GM18861 (cell line): ENCODE results near the gene ADD2.
"Not testable (repeated sequence)": the region's sequence is repeated elsewhere in the genome, so short reads cannot be mapped to it uniquely, and the experiment has no call there.

Source experiments
- ATAC-seq: cut with Tn5 transposase; IDR thresholded peaks from one replicate; pipeline ENCODE4 v1.9.1; 2021; ENCODE audit not compliant: unreplicated experiment

ADD2 gene, protein sequence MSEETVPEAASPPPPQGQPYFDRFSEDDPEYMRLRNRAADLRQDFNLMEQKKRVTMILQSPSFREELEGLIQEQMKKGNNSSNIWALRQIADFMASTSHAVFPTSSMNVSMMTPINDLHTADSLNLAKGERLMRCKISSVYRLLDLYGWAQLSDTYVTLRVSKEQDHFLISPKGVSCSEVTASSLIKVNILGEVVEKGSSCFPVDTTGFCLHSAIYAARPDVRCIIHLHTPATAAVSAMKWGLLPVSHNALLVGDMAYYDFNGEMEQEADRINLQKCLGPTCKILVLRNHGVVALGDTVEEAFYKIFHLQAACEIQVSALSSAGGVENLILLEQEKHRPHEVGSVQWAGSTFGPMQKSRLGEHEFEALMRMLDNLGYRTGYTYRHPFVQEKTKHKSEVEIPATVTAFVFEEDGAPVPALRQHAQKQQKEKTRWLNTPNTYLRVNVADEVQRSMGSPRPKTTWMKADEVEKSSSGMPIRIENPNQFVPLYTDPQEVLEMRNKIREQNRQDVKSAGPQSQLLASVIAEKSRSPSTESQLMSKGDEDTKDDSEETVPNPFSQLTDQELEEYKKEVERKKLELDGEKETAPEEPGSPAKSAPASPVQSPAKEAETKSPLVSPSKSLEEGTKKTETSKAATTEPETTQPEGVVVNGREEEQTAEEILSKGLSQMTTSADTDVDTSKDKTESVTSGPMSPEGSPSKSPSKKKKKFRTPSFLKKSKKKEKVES

DNA sequence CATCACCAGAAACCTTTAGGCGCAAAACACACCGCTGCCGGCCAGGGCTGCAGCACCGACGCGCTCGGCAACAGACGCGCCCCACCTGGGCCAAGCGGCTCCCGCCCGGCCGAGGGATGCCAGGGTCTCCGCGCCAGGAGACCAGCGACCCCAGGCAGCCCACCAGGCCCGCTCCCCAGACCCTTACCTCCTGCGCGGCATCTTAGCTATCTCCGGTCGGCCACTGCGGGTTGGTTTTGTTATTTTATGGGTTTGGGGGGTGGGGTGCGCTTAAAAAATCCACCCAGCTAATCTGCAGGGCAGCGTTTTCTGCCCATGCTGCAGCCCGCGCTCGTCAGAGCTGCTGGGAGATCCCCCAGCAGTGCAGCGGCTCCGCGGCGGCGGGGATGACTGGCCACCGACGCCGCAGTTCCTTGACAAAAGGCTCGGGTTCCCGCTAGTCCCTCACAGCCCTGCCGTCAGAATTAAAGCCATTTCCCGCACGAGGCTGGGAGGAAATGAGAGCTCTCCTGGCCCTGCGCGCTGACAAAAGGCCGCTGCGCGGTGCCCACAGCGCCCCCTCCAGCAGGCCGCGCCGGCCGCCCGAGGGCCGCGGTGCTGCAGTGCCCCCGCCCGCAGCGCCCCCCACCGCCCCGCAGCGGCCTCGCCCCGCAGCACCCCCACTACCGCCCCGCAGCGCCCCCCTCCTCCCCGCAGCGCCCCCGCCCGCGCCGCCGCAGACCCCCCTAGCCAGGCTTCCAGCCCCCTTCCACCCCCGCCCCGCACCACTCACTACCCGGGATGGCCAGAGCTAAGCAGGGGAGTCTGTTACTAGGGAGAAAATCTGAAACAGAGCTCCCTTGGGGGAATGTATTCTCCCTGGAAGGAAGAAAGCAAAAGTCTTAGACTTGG, at the start of gene ADD2:
TSS of gene ADD2 (minus strand) at position 502 of the 891 bp plus-strand sequence. CDS start 61,792 bp downstream, outside the sequence.
- no peak for ATAC-seq

DNA sequence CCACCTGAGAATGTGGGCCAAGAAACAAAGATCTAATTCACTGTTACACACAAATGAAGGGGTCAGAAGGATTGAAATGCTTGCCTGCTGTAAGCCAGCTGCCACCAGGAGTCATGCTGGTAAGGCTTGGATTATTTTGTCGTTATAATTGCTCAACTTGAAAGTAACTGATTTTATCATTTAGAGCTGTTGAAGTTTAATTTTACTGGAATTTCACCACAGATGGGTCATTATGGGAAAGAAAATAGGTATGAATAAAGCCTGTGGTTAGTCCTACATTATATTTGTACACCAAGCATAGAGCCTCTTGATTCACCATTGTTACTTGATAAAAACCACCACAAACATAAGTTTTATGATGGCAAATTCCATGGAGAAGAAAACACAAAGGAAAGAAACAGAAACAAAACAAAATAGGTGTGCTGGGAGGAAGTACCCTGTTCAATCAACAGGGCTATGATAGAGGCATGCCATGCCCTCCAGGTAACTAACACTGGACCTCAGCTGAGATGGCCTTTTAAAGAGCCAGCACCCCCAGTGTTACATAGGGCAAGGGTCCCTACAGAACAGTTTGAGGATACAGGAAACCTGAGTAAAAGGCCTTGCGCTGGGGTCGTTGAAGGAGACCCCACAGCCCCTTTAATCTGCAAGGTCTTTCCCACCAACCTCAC, 49.4 kb upstream of the ADD2 start:
- ATAC-seq: no peak

DNA sequence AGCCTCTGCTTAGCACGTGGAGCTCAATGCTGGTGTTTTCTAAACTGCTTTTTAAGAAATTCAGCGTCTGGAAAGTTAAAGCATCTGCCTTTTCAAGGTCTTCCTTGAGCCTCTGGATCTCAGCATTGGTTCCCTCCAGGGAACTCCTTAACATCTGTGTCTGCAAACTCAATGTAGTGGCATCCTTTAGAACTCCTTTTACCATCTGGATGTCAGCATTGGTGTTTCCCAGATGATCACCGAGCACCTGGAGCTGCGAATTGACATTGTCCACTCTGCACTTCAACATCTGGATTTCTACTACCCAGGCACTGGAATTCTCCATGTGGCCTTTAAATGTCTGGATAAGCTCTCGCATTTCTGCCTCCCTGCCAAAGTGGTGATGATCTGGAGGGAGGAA, 48.7 kb upstream of the ADD2 start:
- no peak for ATAC-seq

DNA sequence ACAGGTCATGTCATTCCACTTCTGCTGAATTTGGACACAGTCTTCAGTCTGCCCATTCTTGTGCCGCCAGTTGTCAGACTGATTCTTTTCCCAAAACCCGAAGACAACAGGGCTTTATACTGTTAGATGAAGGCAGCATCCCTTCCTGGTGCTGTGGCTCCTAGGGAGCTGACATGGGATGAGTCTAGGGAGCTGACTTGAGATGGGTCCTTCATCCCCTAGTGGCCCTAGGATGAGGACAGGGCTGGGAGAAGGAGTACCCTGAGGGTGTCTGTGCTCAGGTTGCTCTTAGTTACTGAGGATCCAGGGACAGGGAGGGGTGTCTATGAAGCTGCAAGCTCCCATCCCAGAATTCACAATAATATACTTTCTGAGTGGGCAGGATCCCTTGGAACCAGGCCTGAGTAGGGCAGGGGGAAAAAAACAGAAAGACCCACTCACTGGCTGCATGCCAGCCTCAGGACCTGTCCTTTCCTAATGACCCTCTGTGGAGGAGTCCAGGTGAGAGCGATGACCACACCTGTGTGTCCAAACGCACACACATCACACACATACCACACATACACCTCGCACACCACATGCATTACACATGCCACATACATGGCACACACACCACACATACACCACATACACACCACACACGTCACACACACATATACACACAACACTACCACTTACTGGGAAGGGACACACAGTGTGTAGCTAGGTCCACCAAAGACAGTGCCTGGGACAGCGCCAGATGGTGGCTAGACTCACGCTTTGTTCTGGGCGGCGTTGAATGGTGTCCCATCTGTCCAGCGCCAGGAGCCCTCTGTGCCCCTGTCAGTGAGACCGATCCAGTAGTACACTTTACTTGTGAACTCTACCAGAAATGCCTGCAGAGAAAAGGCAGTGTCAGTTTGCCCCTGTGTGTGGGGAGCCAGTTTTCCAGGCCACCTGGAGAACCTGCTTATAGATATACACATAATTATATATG, 41.3 kb upstream of the ADD2 start:
- ATAC-seq: no peak

DNA sequence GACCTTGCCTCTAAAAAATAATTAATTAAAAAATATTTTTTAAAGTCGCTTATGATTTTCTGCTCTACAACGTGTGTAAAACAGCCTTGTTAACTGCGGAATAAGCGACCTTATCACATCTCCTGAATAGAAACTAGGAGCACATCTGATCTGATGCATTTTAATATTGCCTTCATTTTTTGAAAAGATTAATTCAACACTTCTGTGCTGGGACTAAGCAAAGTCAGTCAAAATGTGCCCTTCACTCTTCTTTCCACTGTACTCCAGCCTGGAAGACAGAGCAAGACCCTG, 39.8 kb upstream of the ADD2 start:
- no peak for ATAC-seq

DNA sequence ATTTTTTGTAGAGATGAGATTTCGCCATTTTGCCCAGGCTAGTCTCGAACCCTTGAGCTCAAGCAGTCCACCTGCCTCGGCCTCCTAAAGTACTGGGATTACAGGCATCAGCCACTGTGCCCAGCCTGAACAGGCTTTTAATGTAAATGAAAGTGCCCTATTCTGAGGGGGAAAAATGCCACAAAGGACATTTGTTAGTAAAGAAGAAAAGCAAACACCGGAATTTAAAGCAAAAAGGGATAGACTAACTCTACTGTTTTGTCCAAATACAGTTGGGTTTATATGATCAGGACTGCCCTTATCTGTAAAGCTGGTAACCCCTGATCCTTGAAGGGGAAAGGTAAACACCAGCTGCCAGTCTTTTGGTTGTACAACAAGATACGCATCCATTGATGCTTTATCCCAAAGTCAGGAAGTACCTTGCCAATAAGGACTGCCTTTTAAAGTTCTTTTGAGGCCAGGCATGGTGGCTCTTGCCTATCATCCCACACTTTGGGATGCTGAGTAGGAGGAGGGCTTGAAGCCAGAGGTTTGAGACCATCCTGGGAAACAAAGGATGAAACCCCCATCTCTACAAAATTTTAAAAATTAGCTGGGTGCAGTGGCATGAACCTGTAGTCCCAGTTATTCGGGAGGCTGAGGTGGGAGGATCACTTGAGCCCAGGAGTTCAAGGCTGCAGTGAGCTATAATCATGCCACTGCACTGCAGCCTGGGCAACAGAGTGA, 39.3 kb upstream of the ADD2 start:
- ATAC-seq: no peak

DNA sequence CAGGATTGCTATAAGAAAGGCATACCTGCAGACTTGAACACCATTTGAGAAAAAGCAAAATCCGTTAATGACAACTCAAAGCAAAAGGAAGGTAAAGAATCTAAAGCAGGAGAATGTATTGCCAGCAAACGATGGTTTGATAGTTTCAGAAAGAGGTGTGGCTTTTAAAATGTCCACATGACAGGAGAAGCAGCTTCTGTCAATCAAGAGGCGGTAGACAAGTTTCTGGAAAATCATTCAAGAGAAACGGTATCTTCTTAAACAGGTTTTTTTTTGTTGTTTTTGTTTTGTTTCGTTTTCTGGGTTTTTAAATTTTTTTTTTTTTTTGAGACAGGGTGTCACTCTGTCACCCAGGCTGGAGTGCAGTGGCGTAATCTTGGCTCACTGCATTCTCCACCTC, 38.6 kb upstream of the ADD2 start:
- no peak for ATAC-seq

DNA sequence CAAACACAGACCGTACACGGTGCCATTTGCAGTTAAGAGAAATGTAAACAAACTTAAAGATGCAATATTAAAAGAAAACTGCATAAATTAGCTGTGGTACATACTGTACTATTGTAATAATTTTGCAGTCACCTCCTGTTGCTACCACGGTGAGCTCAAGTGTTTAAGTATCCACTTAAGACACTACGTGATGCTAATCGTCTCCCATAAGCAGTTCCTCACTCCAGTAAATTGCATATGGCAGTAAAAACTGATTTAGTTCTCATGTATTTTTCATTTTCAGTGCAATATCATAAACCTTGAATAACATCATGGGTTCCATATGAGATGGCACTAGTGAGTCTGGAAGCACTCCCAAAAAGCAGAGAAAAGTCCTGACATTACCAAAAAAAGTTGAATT, 38.0 kb upstream of the ADD2 start:
- ATAC-seq: no peak

DNA sequence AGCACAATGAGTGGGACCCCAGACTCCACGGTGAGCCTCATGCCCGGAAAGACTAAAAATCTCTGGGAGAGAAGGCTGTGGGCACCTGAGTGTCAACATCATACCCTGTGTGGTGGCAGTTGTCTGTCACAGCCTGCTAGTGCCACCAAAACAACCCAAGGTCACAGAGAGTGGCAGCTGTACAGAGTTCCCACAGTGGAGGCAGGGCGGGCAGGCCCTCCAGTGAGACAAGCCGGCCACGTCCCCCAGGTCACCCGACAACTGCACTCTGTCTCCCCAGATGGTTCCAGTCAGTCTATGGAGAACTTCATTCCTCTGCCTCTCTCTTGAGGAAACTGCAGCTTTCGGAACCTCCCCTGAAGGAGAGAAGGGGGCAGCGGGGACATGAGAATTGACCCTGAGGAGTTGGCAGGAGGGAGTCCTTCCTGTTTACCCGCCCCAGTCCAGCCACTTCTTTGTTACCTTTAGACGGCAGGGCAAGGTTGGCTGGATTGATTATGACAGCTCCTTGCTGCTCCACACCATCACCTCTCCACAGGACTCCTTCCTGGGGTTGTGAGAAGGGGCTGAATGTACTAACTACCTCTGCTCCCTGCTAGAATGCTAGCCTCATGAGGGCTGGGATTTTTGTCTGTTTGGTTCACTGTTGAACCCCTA, 33.7 kb upstream of the ADD2 start:
- no peak for ATAC-seq

DNA sequence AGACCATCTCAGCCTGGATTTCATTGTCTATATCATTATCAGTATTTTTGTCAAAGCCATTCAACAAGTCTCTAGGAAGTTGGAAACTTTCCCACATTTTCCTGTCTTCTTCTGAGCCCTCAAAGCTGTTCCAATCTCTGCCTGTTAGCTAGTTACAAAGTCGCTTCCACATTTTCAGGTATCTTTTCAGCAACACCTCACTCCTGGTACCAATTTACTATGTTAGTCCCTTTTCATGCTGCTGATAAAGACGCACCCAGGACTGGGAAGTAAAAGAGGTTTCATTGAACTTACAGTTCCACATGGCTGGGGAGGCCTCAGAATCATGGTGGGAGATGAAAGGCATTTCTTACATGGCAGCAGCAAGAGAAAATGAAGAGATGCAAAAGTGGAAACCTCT, 31.7 kb upstream of the ADD2 start:
- no peak for ATAC-seq

DNA sequence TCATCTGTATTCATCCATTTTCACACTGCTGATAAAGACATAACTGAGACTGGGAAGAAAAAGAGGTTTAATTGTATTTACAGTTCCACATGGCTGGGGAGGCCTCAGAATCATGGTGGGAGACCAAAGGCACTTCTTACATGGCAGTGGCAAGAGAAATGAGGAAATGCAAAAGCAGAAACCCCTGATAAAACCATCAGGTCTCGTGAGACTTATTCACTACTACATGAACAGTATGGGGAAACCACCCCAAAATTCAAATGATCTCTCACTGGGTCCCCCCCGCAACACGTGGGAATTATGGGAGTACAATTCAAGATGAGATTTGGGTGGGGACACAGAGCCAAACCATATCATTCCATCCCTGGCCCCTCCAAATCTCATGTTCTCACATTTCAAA, 30.0 kb upstream of the ADD2 start:
- not testable (repeated sequence) for ATAC-seq

DNA sequence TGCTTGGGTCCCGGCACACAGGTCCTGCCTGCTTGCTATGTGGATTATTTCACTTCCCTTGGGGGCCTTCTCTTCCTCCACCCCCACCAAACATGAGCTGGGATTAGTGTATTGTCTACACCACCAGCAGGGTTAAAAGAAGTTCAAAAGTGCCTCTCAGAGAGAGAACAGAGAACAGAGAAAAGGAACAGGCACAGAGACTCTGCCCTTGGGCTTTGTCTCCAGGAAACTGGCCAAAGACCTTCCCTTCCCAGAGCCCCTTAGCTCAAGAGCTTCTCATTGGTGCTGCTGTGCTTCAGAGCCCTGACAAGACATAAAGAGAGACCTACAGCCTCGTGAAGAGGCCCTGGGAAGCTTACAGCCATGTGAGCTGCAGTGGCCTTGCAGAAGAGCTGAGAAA, 29.5 kb upstream of the ADD2 start:
- no peak for ATAC-seq

DNA sequence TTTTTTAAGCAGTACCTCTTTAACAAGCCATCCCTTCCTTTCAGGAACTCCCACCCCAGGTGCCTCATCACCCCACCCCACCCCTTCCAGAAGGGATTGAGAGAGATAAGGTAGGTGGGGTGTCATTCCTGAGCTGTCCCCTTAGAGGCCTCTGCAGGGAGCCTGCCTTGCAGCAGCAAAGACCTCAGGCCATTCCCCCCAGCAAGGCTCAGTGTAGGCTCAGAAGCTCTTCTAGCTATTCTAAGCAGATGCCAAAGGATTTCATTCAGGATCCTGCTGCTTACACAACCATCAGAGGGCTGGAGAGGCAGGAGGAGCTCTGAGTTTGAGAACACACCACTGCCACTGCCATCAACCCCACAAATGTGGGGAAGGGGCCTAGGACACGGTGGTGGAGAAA, 28.3 kb upstream of the ADD2 start:
- ATAC-seq: no peak

DNA sequence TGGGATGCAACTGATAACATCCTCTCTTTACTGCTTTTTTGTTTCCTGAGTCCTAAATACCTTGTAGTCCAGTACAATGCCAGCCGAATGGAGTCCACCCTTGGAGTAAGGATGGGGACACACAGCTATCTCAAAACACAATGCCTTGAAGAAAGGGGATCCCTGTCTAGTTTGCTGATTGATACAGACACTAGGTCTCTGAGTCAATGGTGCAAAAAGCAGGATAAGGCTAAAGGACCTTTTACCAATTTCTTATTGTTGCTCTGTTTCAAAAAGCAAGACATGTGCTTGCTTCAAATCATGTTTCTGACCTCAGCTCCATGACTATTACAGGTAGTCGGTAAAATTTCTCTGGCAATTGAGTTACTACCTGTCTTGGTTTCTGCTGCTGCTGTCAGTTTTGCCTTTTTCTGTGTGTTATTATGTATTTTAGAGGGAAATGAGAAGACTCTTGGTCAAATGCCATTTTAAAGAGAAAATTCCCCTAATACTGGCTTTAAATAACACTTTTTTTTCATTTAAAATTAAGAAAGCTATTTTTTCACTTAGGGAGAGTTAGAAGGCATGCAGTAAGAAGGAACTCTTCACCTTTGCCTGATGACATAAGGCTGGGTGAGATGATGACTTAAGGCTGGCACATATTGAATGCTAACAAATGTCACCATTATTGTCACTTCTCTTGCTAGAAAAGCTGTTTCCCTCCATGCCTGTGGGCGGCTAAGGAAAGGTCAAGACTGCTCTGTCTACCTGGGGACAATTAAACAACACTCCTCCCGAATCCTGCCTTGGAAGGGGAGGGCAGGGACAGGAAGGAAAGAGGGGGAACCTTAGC, 27.4 kb upstream of the ADD2 start:
- no peak for ATAC-seq

DNA sequence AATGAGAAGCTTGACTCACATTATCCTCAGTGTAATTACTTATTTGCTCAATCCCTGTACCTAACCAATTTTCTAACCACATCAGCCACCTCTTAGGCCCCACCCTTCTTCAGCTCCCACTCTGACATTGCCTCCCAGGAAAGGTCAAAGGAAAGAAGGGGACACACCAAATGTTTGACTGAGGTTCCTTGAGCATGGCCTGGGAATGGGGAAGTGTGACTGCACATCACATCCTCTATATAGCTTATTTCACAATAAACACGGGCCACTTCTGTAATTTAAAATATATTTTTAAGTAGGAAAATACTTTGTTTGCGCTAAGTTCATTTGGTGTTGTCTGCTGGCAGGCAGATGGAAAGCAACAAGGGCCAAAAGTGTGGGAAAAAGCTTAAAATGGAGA, 25.4 kb upstream of the ADD2 start:
- no peak for ATAC-seq

DNA sequence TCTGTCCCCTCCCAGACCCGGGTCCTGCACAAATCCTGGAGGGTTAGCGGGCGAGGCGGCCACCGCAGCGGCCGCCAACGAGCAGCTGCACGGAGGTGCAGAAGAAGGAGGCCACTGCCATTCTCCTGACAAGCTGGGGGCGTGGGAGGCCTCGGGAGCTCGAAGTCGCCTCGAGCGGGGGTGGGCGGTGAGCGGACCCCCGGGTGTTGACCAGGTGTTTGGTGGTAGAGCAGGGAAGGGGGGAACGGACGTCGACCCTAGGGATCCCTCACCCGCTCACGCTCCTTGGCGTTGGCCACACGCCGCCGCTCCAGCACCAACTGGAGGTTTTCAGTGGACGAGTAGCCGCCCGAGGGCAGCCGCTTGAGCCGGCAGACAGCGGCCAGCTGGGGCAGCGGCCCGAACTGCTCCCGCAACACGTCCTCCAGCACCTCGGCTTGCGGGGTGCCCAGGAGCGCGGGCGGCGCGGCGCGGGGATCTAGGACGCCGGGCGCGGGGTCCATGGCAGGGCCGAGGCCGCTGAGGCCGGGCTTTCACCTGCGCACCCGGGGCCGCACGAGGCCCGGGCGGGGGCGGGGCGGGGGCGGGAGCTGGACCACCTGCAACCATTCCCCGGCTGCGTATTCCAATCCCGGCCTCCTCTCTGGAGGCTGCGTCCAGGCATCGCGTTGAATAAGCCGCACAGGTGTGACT, 22.3 kb upstream of the ADD2 start, which contains the start of gene FIGLA:
TSS of gene FIGLA (minus strand) at position 508 of the 693 bp plus-strand sequence. CDS start at position 503, 5 bp downstream.
- ATAC-seq: no peak
